Liver (tissue), 9 donors: ENCODE measurements around the gene ALG12. TPM values are rescaled to one million over a fixed set of nuclear protein-coding genes. Genes with fewer than 3 reads are reported as not detected.

ENCODE experiments used
- DNase-seq: peaks from one replicate; pipeline ENCODE4 v3.0.0-alpha.2; 2017; ENCODE audit warnings: low spot score
- H3K27ac ChIP-seq, 2 donors: one replicate each; pipeline ENCODE4 v1.7.0; 2013; ENCODE audit warnings: inconsistent platforms in 2 of 2, low read length in 2 of 2, control low read depth in 1 of 2, low read depth in 1 of 2, mild to moderate bottlenecking in 1 of 2
- H3K27me3 ChIP-seq, 4 donors: one replicate each; pipeline versions ENCODE4 v1.6.1 to v1.7.0; 2013; ENCODE audit warnings: low read length in 3 of 4, inconsistent platforms in 1 of 4, mild to moderate bottlenecking in 1 of 4, moderate library complexity in 1 of 4; ENCODE audit not compliant: control insufficient read depth in 4 of 4, insufficient read depth in 4 of 4
- H3K36me3 ChIP-seq, 4 donors: one replicate each; pipeline versions ENCODE4 v1.6.1 to v1.7.0; 2013; ENCODE audit warnings: low read length in 3 of 4, mild to moderate bottlenecking in 3 of 4, low read depth in 1 of 4, moderate library complexity in 1 of 4; ENCODE audit not compliant: control insufficient read depth in 4 of 4, insufficient read depth in 3 of 4
- H3K4me1 ChIP-seq, 4 donors: one replicate each; pipeline versions ENCODE4 v1.6.1 to v1.7.0; 2013; ENCODE audit warnings: low read length in 3 of 4, mild to moderate bottlenecking in 3 of 4, moderate library complexity in 1 of 4; ENCODE audit not compliant: control insufficient read depth in 4 of 4, insufficient read depth in 4 of 4
- H3K4me3 ChIP-seq, 3 donors: one replicate each; pipeline versions ENCODE4 v1.6.1 to v1.7.0; 2013; ENCODE audit warnings: low read length in 3 of 3, control low read depth in 1 of 3, low read depth in 1 of 3, mild to moderate bottlenecking in 1 of 3
- H3K9ac ChIP-seq, 2 donors: one replicate each; pipeline ENCODE4 v1.7.0; 2013; ENCODE audit warnings: low read length in 2 of 2, mild to moderate bottlenecking in 2 of 2, moderate library complexity in 2 of 2, control low read depth in 1 of 2, low read depth in 1 of 2
- H3K9me3 ChIP-seq, 4 donors: one replicate each; pipeline versions ENCODE4 v1.6.1 to v1.7.0; 2013; ENCODE audit warnings: low read length in 3 of 4; ENCODE audit not compliant: control insufficient read depth in 4 of 4
- EGR1 ChIP-seq, 2 donors: IDR thresholded peaks; 2 replicates each; pipeline ENCODE4 v1.6.1; 2016 to 2018; ENCODE audit warnings: antibody characterized with exemption in 2 of 2, low read depth in 2 of 2
- FOXA1 ChIP-seq: IDR thresholded peaks from 2 replicates; pipeline ENCODE4 v1.6.1; 2016; ENCODE audit warnings: antibody characterized with exemption
- FOXA2 ChIP-seq: IDR thresholded peaks from 2 replicates; pipeline ENCODE4 v1.6.1; 2016; ENCODE audit warnings: antibody characterized with exemption
- GABPA ChIP-seq, 2 donors: IDR thresholded peaks in 1 of 2; conservative IDR thresholded peaks in 1 of 2; 2 replicates each; pipeline ENCODE4 v1.6.1; 2016; ENCODE audit warnings: antibody characterized with exemption in 2 of 2, mild to moderate bottlenecking in 1 of 2, moderate library complexity in 1 of 2
- HNF4A ChIP-seq, 2 donors: conservative IDR thresholded peaks; 2 replicates each; pipeline ENCODE4 v1.6.1; 2016; ENCODE audit warnings: antibody characterized with exemption in 2 of 2, mild to moderate bottlenecking in 2 of 2
- HNF4G ChIP-seq: IDR thresholded peaks from 2 replicates; pipeline ENCODE4 v1.6.1; 2016; ENCODE audit warnings: antibody characterized with exemption
- JUND ChIP-seq, 2 donors: IDR thresholded peaks; 2 replicates each; pipeline ENCODE4 v1.6.1; 2016; ENCODE audit warnings: antibody characterized with exemption in 2 of 2
- MAX ChIP-seq: IDR thresholded peaks from 2 replicates; pipeline ENCODE4 v1.6.1; 2016; ENCODE audit warnings: antibody characterized with exemption
- NR2F2 ChIP-seq: IDR thresholded peaks from 2 replicates; pipeline ENCODE4 v1.6.1; 2016; ENCODE audit warnings: antibody characterized with exemption
- RAD21 ChIP-seq, 2 donors: IDR thresholded peaks; 2 replicates each; pipeline ENCODE4 v1.6.1; 2016; ENCODE audit warnings: antibody characterized with exemption in 2 of 2, mild to moderate bottlenecking in 2 of 2
- RXRA ChIP-seq, 2 donors: IDR thresholded peaks; 2 replicates each; pipeline ENCODE4 v1.6.1; 2017 to 2018; ENCODE audit warnings: antibody characterized with exemption in 2 of 2, mild to moderate bottlenecking in 1 of 2
- SP1 ChIP-seq: IDR thresholded peaks from 2 replicates; pipeline ENCODE4 v1.6.1; 2018; ENCODE audit warnings: antibody characterized with exemption, mild to moderate bottlenecking
- TAF1 ChIP-seq: conservative IDR thresholded peaks from 2 replicates; pipeline ENCODE4 v1.6.1; 2016; ENCODE audit warnings: antibody characterized with exemption, mild to moderate bottlenecking
- YY1 ChIP-seq: IDR thresholded peaks from 2 replicates; pipeline ENCODE4 v1.6.1; 2016; ENCODE audit warnings: antibody characterized with exemption, mild to moderate bottlenecking
- WGBS: extraction: QIAGEN DNeasy Blood & Tissue Kit; methylation state at CpG from one replicate; pipeline ENCODE4 v1.1.7; 2013; 5-methylcytosine and 5-hydroxymethylcytosine counted together
- polyA plus RNA-seq, 2 donors: library from polyadenylated mRNA; stranded (reverse) in 1 of 2; unstranded in 1 of 2; fragments of 200-250 nt in 1 of 2; fragments of >200 nt in 1 of 2; fragmentation: Nextera tagmentation in 1 of 2; extraction: Ambion mirVana in 1 of 2; gene quantifications; one replicate each; pipeline versions ENCODE4 v1.2.1 to v1.2.3, GENCODE V29; 2013 to 2015
- total RNA-seq, 2 donors: library from RNA; depleted of rRNA; stranded (reverse); fragments of >200 nt; gene quantifications; one replicate each; pipeline ENCODE4 v1.2.3, GENCODE V29; 2014
- TF ChIP-seq, protein P1 (sequence below): IDR thresholded peaks from 2 replicates; pipeline ENCODE4 v1.6.1; 2016; ENCODE audit warnings: antibody characterized with exemption, mild to moderate bottlenecking
- TF ChIP-seq, protein P2 (sequence below): IDR thresholded peaks from 2 replicates; pipeline ENCODE4 v1.6.1; 2016; ENCODE audit warnings: antibody characterized with exemption
- TF ChIP-seq, protein P3 (sequence below): fragments of 150-350 bp; IDR thresholded peaks from 2 replicates; pipeline ENCODE4 v1.5.1; 2017; ENCODE audit warnings: improper control_type of control experiment, low read depth, low read length; ENCODE audit not compliant: missing input control
- TF ChIP-seq, protein P4 (sequence below): IDR thresholded peaks from 2 replicates; pipeline ENCODE4 v1.6.1; 2016; ENCODE audit warnings: antibody characterized with exemption
- donor health status: healthy.
- donor health status: healthy.
- donor health status: healthy.
- donor health status: healthy.
- donor health status: healthy.

ALG12 gene
- total and polyA plus RNA-seq, 4 donors: 10.4 to 20.2 (median 14.0) TPM

- TF ChIP-seq, protein P1, sequence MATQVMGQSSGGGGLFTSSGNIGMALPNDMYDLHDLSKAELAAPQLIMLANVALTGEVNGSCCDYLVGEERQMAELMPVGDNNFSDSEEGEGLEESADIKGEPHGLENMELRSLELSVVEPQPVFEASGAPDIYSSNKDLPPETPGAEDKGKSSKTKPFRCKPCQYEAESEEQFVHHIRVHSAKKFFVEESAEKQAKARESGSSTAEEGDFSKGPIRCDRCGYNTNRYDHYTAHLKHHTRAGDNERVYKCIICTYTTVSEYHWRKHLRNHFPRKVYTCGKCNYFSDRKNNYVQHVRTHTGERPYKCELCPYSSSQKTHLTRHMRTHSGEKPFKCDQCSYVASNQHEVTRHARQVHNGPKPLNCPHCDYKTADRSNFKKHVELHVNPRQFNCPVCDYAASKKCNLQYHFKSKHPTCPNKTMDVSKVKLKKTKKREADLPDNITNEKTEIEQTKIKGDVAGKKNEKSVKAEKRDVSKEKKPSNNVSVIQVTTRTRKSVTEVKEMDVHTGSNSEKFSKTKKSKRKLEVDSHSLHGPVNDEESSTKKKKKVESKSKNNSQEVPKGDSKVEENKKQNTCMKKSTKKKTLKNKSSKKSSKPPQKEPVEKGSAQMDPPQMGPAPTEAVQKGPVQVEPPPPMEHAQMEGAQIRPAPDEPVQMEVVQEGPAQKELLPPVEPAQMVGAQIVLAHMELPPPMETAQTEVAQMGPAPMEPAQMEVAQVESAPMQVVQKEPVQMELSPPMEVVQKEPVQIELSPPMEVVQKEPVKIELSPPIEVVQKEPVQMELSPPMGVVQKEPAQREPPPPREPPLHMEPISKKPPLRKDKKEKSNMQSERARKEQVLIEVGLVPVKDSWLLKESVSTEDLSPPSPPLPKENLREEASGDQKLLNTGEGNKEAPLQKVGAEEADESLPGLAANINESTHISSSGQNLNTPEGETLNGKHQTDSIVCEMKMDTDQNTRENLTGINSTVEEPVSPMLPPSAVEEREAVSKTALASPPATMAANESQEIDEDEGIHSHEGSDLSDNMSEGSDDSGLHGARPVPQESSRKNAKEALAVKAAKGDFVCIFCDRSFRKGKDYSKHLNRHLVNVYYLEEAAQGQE: no peak
- no peak for TF ChIP-seq HNF4A (conservative IDR thresholded peaks at IDR 0.05)
Measured at GRCh38 chr22:49881856-49882255, 36.4 kb downstream of the ALG12 start (continued).

- H3K36me3 ChIP-seq: peaks cover 0 to 14% (median 5%) of the 10 kb centered on the region in 4 donors
- H3K4me1 ChIP-seq: peaks cover 0 to 3% (median 0%) of the 10 kb centered on the region in 4 donors
- peaks cover 0 to 3% (median 0%) of the 10 kb centered on the region in 4 donors for H3K9me3 ChIP-seq
- TF ChIP-seq NR2F2: no peak
- TF ChIP-seq, protein P1: no peak
- no peak for TF ChIP-seq EGR1 (IDR thresholded peaks at IDR 0.05; ENCODE audit: low read depth in 2 of 2)
- TF ChIP-seq, protein P2, sequence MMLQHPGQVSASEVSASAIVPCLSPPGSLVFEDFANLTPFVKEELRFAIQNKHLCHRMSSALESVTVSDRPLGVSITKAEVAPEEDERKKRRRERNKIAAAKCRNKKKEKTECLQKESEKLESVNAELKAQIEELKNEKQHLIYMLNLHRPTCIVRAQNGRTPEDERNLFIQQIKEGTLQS: no peak
- no peak for TF ChIP-seq HNF4G
- TF ChIP-seq MAX: no peak
- TF ChIP-seq, protein P3, sequence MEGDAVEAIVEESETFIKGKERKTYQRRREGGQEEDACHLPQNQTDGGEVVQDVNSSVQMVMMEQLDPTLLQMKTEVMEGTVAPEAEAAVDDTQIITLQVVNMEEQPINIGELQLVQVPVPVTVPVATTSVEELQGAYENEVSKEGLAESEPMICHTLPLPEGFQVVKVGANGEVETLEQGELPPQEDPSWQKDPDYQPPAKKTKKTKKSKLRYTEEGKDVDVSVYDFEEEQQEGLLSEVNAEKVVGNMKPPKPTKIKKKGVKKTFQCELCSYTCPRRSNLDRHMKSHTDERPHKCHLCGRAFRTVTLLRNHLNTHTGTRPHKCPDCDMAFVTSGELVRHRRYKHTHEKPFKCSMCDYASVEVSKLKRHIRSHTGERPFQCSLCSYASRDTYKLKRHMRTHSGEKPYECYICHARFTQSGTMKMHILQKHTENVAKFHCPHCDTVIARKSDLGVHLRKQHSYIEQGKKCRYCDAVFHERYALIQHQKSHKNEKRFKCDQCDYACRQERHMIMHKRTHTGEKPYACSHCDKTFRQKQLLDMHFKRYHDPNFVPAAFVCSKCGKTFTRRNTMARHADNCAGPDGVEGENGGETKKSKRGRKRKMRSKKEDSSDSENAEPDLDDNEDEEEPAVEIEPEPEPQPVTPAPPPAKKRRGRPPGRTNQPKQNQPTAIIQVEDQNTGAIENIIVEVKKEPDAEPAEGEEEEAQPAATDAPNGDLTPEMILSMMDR: no peak
- TF ChIP-seq, protein P4, sequence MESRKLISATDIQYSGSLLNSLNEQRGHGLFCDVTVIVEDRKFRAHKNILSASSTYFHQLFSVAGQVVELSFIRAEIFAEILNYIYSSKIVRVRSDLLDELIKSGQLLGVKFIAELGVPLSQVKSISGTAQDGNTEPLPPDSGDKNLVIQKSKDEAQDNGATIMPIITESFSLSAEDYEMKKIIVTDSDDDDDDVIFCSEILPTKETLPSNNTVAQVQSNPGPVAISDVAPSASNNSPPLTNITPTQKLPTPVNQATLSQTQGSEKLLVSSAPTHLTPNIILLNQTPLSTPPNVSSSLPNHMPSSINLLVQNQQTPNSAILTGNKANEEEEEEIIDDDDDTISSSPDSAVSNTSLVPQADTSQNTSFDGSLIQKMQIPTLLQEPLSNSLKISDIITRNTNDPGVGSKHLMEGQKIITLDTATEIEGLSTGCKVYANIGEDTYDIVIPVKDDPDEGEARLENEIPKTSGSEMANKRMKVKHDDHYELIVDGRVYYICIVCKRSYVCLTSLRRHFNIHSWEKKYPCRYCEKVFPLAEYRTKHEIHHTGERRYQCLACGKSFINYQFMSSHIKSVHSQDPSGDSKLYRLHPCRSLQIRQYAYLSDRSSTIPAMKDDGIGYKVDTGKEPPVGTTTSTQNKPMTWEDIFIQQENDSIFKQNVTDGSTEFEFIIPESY: no peak
- TF ChIP-seq FOXA1: no peak
- TF ChIP-seq TAF1: no peak
- TF ChIP-seq GABPA (IDR thresholded peaks at IDR 0.05 in 1 of 2, conservative IDR thresholded peaks at IDR 0.05 in 1 of 2): no peak
- TF ChIP-seq JUND (IDR thresholded peaks at IDR 0.05): no peak
- no peak for TF ChIP-seq RXRA (IDR thresholded peaks at IDR 0.05)
- no peak for TF ChIP-seq HNF4A (conservative IDR thresholded peaks at IDR 0.05)
- no peak for TF ChIP-seq RAD21 (IDR thresholded peaks at IDR 0.05)
- TF ChIP-seq YY1: no peak
- no peak for TF ChIP-seq SP1
- TF ChIP-seq FOXA2: no peak
- no peak overlapping the region for H3K9ac ChIP-seq
- 81% methylated on average over 20 of the region's 20 CpGs for WGBS
- no peak overlapping the region for H3K4me3 ChIP-seq
- DNase-seq: no peak
- H3K27ac ChIP-seq: no peak overlapping the region
- H3K27me3 ChIP-seq: no peaks in the 10 kb centered on the region
Measured at GRCh38 chr22:49880281-49880680, 38.0 kb downstream of the ALG12 start.
